Measurements from ENCODE around the gene SEPTIN10. TPM values are rescaled to one million over a fixed set of nuclear protein-coding genes. Genes with fewer than 3 reads are reported as not detected.

SEPTIN10 gene
- total RNA-seq, 1 donor from 2014 or later, result 86.1 TPM

DNA sequence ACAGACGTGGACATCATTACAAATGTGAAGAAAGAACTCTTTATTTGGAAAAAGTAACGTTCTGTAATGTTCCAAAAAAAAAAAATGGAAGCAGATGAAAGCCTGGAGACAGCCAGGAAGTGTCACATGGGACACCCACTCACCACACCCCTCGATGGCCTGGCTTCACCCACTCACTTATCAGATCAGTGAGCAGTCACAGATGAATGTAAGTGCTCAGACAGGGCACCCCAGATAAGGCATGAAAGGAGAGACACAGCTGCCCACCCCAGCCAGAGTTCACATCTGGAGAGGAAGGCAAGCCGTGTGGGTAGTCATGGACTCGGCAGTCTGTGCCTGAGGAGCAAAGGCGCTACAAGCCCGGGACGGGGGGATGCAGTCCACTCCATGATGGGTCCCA lies 105.2 kb downstream of the SEPTIN10 start:
- Mint-ChIP-seq H3K36me3 (ENCODE audit: low read depth) (peaks cover 10% of the 10 kb centered on the region), H3K27me3 (ENCODE audit: low read depth) (no peaks in the 10 kb centered on the region), H3K27ac (ENCODE audit: unreplicated experiment) (no peak overlapping the region), H3K9me3 (ENCODE audit: low read depth) (peaks cover 9% of the 10 kb centered on the region), H3K4me3 (ENCODE audit: unreplicated experiment) (no peak overlapping the region), H3K4me1 (ENCODE audit: low read depth) (peaks cover 25% of the 10 kb centered on the region)
- TF ChIP-seq CTCF (IDR thresholded peaks at IDR 0.05), result no peak
- DNase-seq (ENCODE audit: low spot score), result no peak

DNA sequence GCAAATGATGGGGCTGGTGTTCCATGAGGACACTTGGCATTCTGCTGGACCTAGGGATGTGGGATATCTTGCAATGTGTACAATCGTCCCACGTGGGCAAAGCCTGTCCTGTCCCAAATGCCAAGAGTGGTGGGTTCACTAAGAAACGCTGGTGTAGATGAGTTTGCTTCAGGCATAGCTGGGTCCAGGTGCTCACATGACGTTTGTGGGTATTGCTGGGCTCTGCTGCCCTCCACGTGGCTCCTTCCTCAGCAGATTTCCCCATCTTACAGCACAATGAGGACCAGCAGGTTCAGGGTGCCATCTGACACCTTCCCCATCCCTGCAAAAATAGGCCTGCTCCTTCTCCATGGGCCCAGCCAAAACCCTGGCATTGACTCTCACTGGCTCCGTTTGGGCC lies 105.9 kb downstream of the SEPTIN10 start:
- Mint-ChIP-seq H3K27me3 (ENCODE audit: low read depth) (no peaks in the 10 kb centered on the region), H3K27ac (ENCODE audit: unreplicated experiment) (peak overlapping the region; percentile 15), H3K9me3 (ENCODE audit: low read depth) (peaks cover 9% of the 10 kb centered on the region)

GRCh38 chr2:109507217-109507616 lies 106.5 kb downstream of the SEPTIN10 start:
- H3K27ac Mint-ChIP-seq (ENCODE audit: unreplicated experiment), result peak overlapping the region; percentile 49

More for the DNA sequence above, 105.9 kb downstream of the SEPTIN10 start:
- H3K36me3 Mint-ChIP-seq (ENCODE audit: low read depth), result peaks cover 14% of the 10 kb centered on the region
- no peak overlapping the region for H3K4me3 Mint-ChIP-seq (ENCODE audit: unreplicated experiment)
- DNase-seq (ENCODE audit: low spot score), result no peak
- no peak for TF ChIP-seq CTCF (IDR thresholded peaks at IDR 0.05)
- peaks cover 19% of the 10 kb centered on the region for H3K4me1 Mint-ChIP-seq (ENCODE audit: low read depth)

DNA sequence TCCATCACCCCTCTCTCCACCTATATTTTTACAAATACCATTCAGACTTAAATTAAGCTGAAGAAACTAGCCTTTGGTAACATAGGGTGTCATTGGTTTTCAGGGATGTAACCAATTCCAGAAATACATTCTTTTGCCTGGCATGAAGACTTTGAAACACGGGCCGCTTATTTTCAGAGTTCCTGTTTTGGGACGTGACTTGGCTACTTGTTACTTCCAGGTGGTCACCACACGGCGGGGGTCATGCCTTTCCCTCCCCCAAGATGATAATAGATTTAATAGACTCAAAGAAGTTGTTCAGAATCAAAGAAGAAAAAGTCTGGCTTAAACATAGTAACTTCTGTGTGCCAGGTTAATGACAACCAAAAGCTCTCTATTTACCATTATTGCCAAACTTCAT lies 110.6 kb downstream of the SEPTIN10 start:
- no peak overlapping the region for H3K4me3 Mint-ChIP-seq (ENCODE audit: unreplicated experiment)
- H3K27me3 Mint-ChIP-seq (ENCODE audit: low read depth), result no peaks in the 10 kb centered on the region
- DNase-seq (ENCODE audit: low spot score), result no peak
- peaks cover 18% of the 10 kb centered on the region for H3K4me1 Mint-ChIP-seq (ENCODE audit: low read depth)
- peaks cover 25% of the 10 kb centered on the region for H3K36me3 Mint-ChIP-seq (ENCODE audit: low read depth)
- no peak overlapping the region for H3K27ac Mint-ChIP-seq (ENCODE audit: unreplicated experiment)
- TF ChIP-seq CTCF (IDR thresholded peaks at IDR 0.05), result no peak
- H3K9me3 Mint-ChIP-seq (ENCODE audit: low read depth), result peaks cover 2% of the 10 kb centered on the region

More at GRCh38 chr2:109507217-109507616, 106.5 kb downstream of the SEPTIN10 start:
- Mint-ChIP-seq H3K4me3 (ENCODE audit: unreplicated experiment) (no peak overlapping the region), H3K36me3 (ENCODE audit: low read depth) (peaks cover 18% of the 10 kb centered on the region), H3K27me3 (ENCODE audit: low read depth) (no peaks in the 10 kb centered on the region), H3K9me3 (ENCODE audit: low read depth) (peaks cover 9% of the 10 kb centered on the region), H3K4me1 (ENCODE audit: low read depth) (peaks cover 18% of the 10 kb centered on the region)
- no peak for TF ChIP-seq CTCF (IDR thresholded peaks at IDR 0.05)
- DNase-seq (ENCODE audit: low spot score), result no peak

DNA sequence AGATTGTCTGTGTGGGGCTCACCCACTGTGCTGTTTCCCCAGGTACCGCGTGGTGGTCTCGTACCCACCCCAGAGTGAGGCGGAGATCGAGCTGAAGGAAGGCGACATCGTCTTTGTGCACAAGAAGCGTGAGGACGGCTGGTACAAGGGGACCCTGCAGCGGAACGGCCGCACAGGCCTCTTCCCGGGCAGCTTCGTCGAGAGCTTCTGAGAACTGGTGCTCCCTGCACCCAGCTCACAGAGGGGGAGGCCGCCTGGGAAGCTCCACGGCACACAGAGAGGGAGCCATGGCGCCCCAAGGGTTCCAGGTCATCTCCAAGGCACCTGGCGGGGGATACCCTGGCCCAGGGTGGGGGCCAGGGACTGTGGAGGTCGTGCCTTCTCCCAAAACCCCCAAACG lies 112.3 kb downstream of the SEPTIN10 start:
- Mint-ChIP-seq H3K36me3 (ENCODE audit: low read depth) (peaks cover 28% of the 10 kb centered on the region), H3K4me3 (ENCODE audit: unreplicated experiment) (no peak overlapping the region), H3K27me3 (ENCODE audit: low read depth) (no peaks in the 10 kb centered on the region), H3K27ac (ENCODE audit: unreplicated experiment) (no peak overlapping the region), H3K4me1 (ENCODE audit: low read depth) (peaks cover 33% of the 10 kb centered on the region), H3K9me3 (ENCODE audit: low read depth) (no peaks in the 10 kb centered on the region)
- TF ChIP-seq CTCF (IDR thresholded peaks at IDR 0.05), result no peak
- no peak for DNase-seq (ENCODE audit: low spot score)
